H1 (cell line): Measurements from ENCODE around the gene RBM25.

ENCODE experiments used
- CTCF ChIP-seq, 3 experiments: IDR thresholded peaks; 1 replicate in 2 of 3; 2 replicates in 1 of 3; pipeline versions ENCODE4 v1.5.1 to v1.6.1; 2011; ENCODE audit warnings: low read length in 3 of 3, mild to moderate bottlenecking in 3 of 3, inconsistent platforms in 2 of 3, low read depth in 1 of 3, moderate library complexity in 1 of 3; ENCODE audit not compliant: insufficient read depth in 1 of 3; ENCODE audit errors: control extremely low read depth in 1 of 3
- SP2 ChIP-seq: IDR thresholded peaks from 2 replicates; pipeline ENCODE4 v1.6.1; 2012; ENCODE audit warnings: mild to moderate bottlenecking, low read length, inconsistent platforms

- TF ChIP-seq CTCF (IDR thresholded peaks at IDR 0.05; ENCODE audit: control extremely low read depth in 1 of 3, insufficient read depth in 1 of 3, low read depth in 1 of 3, low read length in 3 of 3) = no peak
- no peak for TF ChIP-seq SP2
Observed at GRCh38 chr14:73136085-73136386, 77.7 kb downstream of the RBM25 start.
